Nephron (organoid): Measurements from ENCODE around the gene CAVIN1.
"Not testable (repeated sequence)": the region's sequence is repeated elsewhere in the genome, so short reads cannot be mapped to it uniquely, and the experiment has no call there.

ENCODE experiments used
- H3K27ac Mint-ChIP-seq, 3 experiments: 2 replicates each; pipeline ENCODE4 v1.8.0; 2020; ENCODE audit warnings: mixed read lengths in 3 of 3, mild to moderate bottlenecking in 2 of 3, moderate library complexity in 1 of 3
- H3K27me3 Mint-ChIP-seq: 2 replicates; pipeline ENCODE4 v1.8.0; 2021; ENCODE audit warnings: low read depth, mild to moderate bottlenecking, moderate library complexity, mixed read lengths
- H3K36me3 Mint-ChIP-seq: 2 replicates; pipeline ENCODE4 v1.8.0; 2020; ENCODE audit warnings: low read depth, mixed read lengths
- H3K4me1 Mint-ChIP-seq: 2 replicates; pipeline ENCODE4 v1.8.0; 2020; ENCODE audit warnings: mixed read lengths
- H3K4me3 Mint-ChIP-seq, 3 experiments: 2 replicates each; pipeline ENCODE4 v1.8.0; 2020; ENCODE audit warnings: mild to moderate bottlenecking in 3 of 3, mixed read lengths in 3 of 3, moderate library complexity in 2 of 3
- H3K9me3 Mint-ChIP-seq: 2 replicates; pipeline ENCODE4 v1.8.0; 2020; ENCODE audit warnings: mixed read lengths
- TF ChIP-seq, protein P1 (sequence below), 3 experiments: fragments of 200-600 bp; sonication (generic); IDR thresholded peaks; one replicate each; pipeline ENCODE4 v1.5.0; 2021; ENCODE audit warnings: antibody characterized with exemption in 3 of 3; ENCODE audit not compliant: unreplicated experiment in 3 of 3

The CAVIN1 gene

GRCh38 chr17:42423766-42424165 is 710 bp upstream of the CAVIN1 start:
- H3K4me3 Mint-ChIP-seq = peak overlapping the region; percentile 84 to 99 (median 95)
- peaks cover 42% of the 10 kb centered on the region for H3K4me1 Mint-ChIP-seq
- TF ChIP-seq, protein P1, sequence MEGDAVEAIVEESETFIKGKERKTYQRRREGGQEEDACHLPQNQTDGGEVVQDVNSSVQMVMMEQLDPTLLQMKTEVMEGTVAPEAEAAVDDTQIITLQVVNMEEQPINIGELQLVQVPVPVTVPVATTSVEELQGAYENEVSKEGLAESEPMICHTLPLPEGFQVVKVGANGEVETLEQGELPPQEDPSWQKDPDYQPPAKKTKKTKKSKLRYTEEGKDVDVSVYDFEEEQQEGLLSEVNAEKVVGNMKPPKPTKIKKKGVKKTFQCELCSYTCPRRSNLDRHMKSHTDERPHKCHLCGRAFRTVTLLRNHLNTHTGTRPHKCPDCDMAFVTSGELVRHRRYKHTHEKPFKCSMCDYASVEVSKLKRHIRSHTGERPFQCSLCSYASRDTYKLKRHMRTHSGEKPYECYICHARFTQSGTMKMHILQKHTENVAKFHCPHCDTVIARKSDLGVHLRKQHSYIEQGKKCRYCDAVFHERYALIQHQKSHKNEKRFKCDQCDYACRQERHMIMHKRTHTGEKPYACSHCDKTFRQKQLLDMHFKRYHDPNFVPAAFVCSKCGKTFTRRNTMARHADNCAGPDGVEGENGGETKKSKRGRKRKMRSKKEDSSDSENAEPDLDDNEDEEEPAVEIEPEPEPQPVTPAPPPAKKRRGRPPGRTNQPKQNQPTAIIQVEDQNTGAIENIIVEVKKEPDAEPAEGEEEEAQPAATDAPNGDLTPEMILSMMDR (IDR thresholded peaks at IDR 0.05; ENCODE audit: unreplicated experiment in 3 of 3) = no peak
- peaks cover 60% of the 10 kb centered on the region for H3K27me3 Mint-ChIP-seq
- peak overlapping the region in 2 of 3 experiments; percentile 98 for H3K27ac Mint-ChIP-seq
- no peaks in the 10 kb centered on the region for H3K36me3 Mint-ChIP-seq
- no peaks in the 10 kb centered on the region for H3K9me3 Mint-ChIP-seq

DNA sequence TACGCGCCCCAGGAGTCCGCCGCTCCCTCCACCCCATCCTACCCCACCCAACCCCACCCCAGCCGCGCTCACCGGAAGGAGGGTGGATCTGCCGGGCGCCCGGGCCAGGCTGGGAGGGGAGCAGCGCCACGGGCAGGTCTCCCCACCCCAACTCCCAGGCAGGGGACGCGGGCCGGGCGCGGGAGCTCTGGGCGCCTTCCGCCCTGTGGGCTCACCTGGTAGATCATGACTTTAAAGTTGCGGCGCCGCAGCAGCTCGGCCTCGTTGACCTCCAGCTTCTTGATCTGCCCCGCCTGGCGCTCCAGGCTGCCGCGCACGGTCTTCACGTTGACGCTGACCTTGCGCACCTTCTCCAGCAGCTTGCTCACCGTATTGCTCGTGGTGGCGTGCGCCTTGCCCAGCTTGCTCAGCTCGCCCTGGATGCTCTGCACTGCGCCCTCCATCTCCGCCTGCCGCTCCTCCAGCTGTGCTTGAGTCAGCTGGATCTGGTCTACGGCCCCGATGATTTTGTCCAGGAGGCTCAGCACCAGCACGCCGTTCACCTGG is 571 bp downstream of the CAVIN1 start:
- Mint-ChIP-seq H3K27ac (peak overlapping the region in 2 of 3 experiments; percentile 98), H3K4me1 (peaks cover 34% of the 10 kb centered on the region), H3K4me3 (peak overlapping the region; percentile 84 to 99 (median 95)), H3K9me3 (no peaks in the 10 kb centered on the region), H3K27me3 (peaks cover 51% of the 10 kb centered on the region), H3K36me3 (no peaks in the 10 kb centered on the region)
- TF ChIP-seq, protein P1 (IDR thresholded peaks at IDR 0.05; ENCODE audit: unreplicated experiment in 3 of 3) = no peak

GRCh38 chr17:42421507-42422338 is 1.3 kb downstream of the CAVIN1 start:
- Mint-ChIP-seq H3K9me3 (no peaks in the 10 kb centered on the region), H3K36me3 (no peaks in the 10 kb centered on the region), H3K27me3 (peaks cover 49% of the 10 kb centered on the region), H3K27ac (peak overlapping the region in 2 of 3 experiments; percentile 90 to 98), H3K4me1 (peaks cover 34% of the 10 kb centered on the region), H3K4me3 (peak overlapping the region; percentile 78 to 99 (median 96))
- TF ChIP-seq, protein P1 (IDR thresholded peaks at IDR 0.05; ENCODE audit: unreplicated experiment in 3 of 3) = no peak

- H3K9me3 Mint-ChIP-seq = no peaks in the 10 kb centered on the region
- H3K27me3 Mint-ChIP-seq = peaks cover 46% of the 10 kb centered on the region
- peak overlapping the region in 2 of 3 experiments; percentile 75 to 77 for H3K27ac Mint-ChIP-seq
- peaks cover 34% of the 10 kb centered on the region for H3K4me1 Mint-ChIP-seq
- no peaks in the 10 kb centered on the region for H3K36me3 Mint-ChIP-seq
- peak overlapping the region; percentile 78 to 99 (median 96) for H3K4me3 Mint-ChIP-seq
- TF ChIP-seq, protein P1 (IDR thresholded peaks at IDR 0.05; ENCODE audit: unreplicated experiment in 3 of 3) = no peak
Measured at GRCh38 chr17:42421136-42421506, 1.9 kb downstream of the CAVIN1 start.

- H3K4me3 Mint-ChIP-seq, H3K36me3 Mint-ChIP-seq, H3K27ac Mint-ChIP-seq, H3K9me3 Mint-ChIP-seq: not testable (repeated sequence)
- Mint-ChIP-seq H3K27me3 (peaks cover 33% of the 10 kb centered on the region), H3K4me1 (peaks cover 34% of the 10 kb centered on the region)
Measured at GRCh38 chr17:42417981-42418380, 5.1 kb downstream of the CAVIN1 start.

DNA sequence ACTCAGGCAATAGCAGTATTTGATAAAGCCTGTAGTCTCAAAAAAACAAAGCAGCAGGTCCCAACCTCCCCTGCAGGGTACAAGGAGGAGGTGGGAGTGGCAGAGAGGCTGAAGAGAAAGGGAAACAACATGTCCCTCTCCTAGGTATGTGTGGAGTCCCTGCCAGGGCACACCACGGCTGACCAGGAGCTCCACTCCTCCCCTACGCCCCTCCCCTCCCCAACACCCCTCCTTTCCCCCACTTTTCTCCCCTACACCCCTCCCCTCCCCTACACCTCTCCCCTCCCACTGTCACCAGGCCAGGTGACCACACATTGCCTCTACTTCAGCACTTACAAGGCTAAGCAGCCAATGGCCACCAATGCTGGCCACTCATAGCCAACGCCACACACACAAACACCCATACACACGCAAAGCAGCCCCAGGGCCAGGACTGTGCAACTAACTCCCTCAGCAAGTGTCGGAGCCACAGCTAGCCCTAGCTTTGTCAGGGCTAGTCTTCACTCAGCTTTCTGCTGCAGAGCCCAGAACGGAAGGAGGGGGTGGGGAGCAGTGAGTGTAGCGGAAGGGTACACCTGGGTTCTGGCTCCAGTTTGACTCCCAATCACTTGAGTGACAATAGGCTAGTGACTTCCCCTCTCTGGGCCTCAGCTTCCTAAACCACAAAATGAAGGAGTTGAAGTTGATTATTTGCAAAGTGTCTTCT is 8.2 kb downstream of the CAVIN1 start:
- H3K36me3 Mint-ChIP-seq = no peaks in the 10 kb centered on the region
- TF ChIP-seq, protein P1 (IDR thresholded peaks at IDR 0.05; ENCODE audit: unreplicated experiment in 3 of 3) = no peak
- H3K4me3 Mint-ChIP-seq = no peak overlapping the region
- H3K27ac Mint-ChIP-seq = no peak overlapping the region
- peaks cover 22% of the 10 kb centered on the region for H3K4me1 Mint-ChIP-seq
- H3K9me3 Mint-ChIP-seq = no peaks in the 10 kb centered on the region
- H3K27me3 Mint-ChIP-seq = peaks cover 6% of the 10 kb centered on the region
